H1 (cell line): Measurements from ENCODE around the gene IRX4. TPM values are rescaled to one million over a fixed set of nuclear protein-coding genes. Genes with fewer than 3 reads are reported as not detected.
A peak's percentile ranks its signal among the peaks of the same experiment; 100 is the strongest.

Experiments used
- CTCF ChIA-PET: fragments of 300-600 bp; sonication (Branson Sonifier 250); formaldehyde crosslinking; loops from one replicate; lab custom pipeline; 2021; ENCODE audit not compliant: partially characterized antibody; lab: Charles Lee
- POLR2A ChIA-PET: fragments of 300-600 bp; sonication (Branson Sonifier 250); formaldehyde crosslinking; loops from one replicate; lab custom pipeline; 2021; ENCODE audit warnings: inconsistent platforms; ENCODE audit not compliant: partially characterized antibody; lab: Charles Lee
- DNase-seq, 2 experiments: peaks; one replicate each; pipeline versions ENCODE4 v3.0.0 to v3.0.0-alpha.2; 2010 to 2022; ENCODE audit warnings: low spot score in 2 of 2, low read depth in 1 of 2, mixed read lengths in 1 of 2
- FAIRE-seq: peaks from 2 replicates; lab custom pipeline; 2011; peaks lifted over from hg19 to GRCh38; lab: Jason Lieb, UNC
- H2AFZ ChIP-seq: 2 replicates; pipeline ENCODE4 v1.8.1; 2012; ENCODE audit warnings: low read length, inconsistent platforms
- H2AK5ac ChIP-seq: 2 replicates; pipeline ENCODE4 v1.6.1; 2013; ENCODE audit warnings: low read depth, low read length
- H2BK120ac ChIP-seq: replicated peaks from 2 replicates; pipeline ENCODE3; 2013; ENCODE audit warnings: low read depth, low read length, inconsistent platforms
- H2BK12ac ChIP-seq: 2 replicates; pipeline ENCODE4 v1.6.1; 2013; ENCODE audit warnings: low read depth, low read length
- H2BK15ac ChIP-seq: 2 replicates; pipeline ENCODE4 v1.6.1; 2013; ENCODE audit warnings: low read length
- H2BK20ac ChIP-seq: 2 replicates; pipeline ENCODE4 v1.6.1; 2013; ENCODE audit warnings: low read length
- H2BK5ac ChIP-seq: 2 replicates; pipeline ENCODE4 v1.6.1; 2013; ENCODE audit warnings: low read depth, low read length
- H3K14ac ChIP-seq: 2 replicates; pipeline ENCODE4 v1.6.1; 2013; ENCODE audit warnings: inconsistent platforms; ENCODE audit not compliant: insufficient read length
- H3K18ac ChIP-seq: 2 replicates; pipeline ENCODE4 v1.6.1; 2013; ENCODE audit warnings: low read length; ENCODE audit errors: extremely low read depth
- H3K23ac ChIP-seq: 2 replicates; pipeline ENCODE4 v1.6.1; 2013; ENCODE audit warnings: inconsistent platforms; ENCODE audit not compliant: insufficient read length
- H3K23me2 ChIP-seq: 2 replicates; pipeline ENCODE4 v1.6.1; 2013; ENCODE audit warnings: low read depth, low read length
- H3K27ac ChIP-seq: 2 replicates; pipeline ENCODE4 v1.6.1; 2011; ENCODE audit warnings: low read depth, low read length, inconsistent platforms
- H3K27me3 ChIP-seq, 4 experiments: replicated peaks in 1 of 4; 1 replicate in 1 of 4; 2 replicates in 3 of 4; pipeline versions ENCODE4 v1.6.1 to v1.8.1; 2011 to 2013; ENCODE audit warnings: low read length in 3 of 4, mild to moderate bottlenecking in 3 of 4, inconsistent platforms in 2 of 4, mixed read lengths in 2 of 4, moderate library complexity in 1 of 4; ENCODE audit not compliant: control insufficient read depth in 3 of 4, insufficient read depth in 3 of 4; ENCODE audit errors: extremely low read depth in 1 of 4
- H3K36me3 ChIP-seq, 4 experiments: 2 replicates each; pipeline versions ENCODE4 v1.6.1 to v1.8.1; 2011 to 2013; ENCODE audit warnings: mild to moderate bottlenecking in 4 of 4, low read length in 3 of 4, moderate library complexity in 2 of 4, control low read depth in 1 of 4, inconsistent platforms in 1 of 4; ENCODE audit not compliant: insufficient read depth in 4 of 4, control insufficient read depth in 2 of 4
- H3K4ac ChIP-seq: replicated peaks from 2 replicates; pipeline ENCODE3; 2013; ENCODE audit warnings: low read length, low read depth, mixed read lengths, inconsistent platforms; ENCODE audit not compliant: insufficient read length
- H3K4me1 ChIP-seq, 4 experiments: replicated peaks in 1 of 4; 1 replicate in 1 of 4; 2 replicates in 3 of 4; pipeline versions ENCODE4 v1.6.1 to v1.8.1; 2011 to 2013; ENCODE audit warnings: low read length in 3 of 4, inconsistent platforms in 2 of 4, mixed read lengths in 1 of 4; ENCODE audit not compliant: insufficient read depth in 4 of 4, control insufficient read depth in 3 of 4
- H3K4me2 ChIP-seq, 2 experiments: 2 replicates each; pipeline versions ENCODE4 v1.6.1 to v1.8.1; 2011 to 2013; ENCODE audit warnings: low read depth in 2 of 2, low read length in 2 of 2, control low read depth in 1 of 2, inconsistent platforms in 1 of 2, mild to moderate bottlenecking in 1 of 2; ENCODE audit not compliant: insufficient read depth in 1 of 2
- H3K4me3 ChIP-seq, 4 experiments: fragments of 200-600, 300-600 bp in 1 of 4; sonication (generic), shearing (Covaris generic), sonication (Bioruptor Twin) in 1 of 4; 2 replicates each; pipeline versions ENCODE4 v1.5.1 to v1.8.1; 2011 to 2016; ENCODE audit warnings: low read length in 4 of 4, low read depth in 3 of 4, control low read depth in 2 of 4, inconsistent platforms in 2 of 4, mild to moderate bottlenecking in 2 of 4, mixed read lengths in 1 of 4, moderate library complexity in 1 of 4; ENCODE audit not compliant: insufficient read depth in 2 of 4; ENCODE audit errors: extremely low read depth in 1 of 4
- H3K56ac ChIP-seq: replicated peaks from 2 replicates; pipeline ENCODE3; 2013; ENCODE audit warnings: low read depth, mild to moderate bottlenecking, mixed read lengths, low read length, inconsistent platforms; ENCODE audit not compliant: insufficient read length
- H3K79me1 ChIP-seq: 2 replicates; pipeline ENCODE4 v1.6.1; 2013; ENCODE audit warnings: low read depth, low read length, control low read depth
- H3K79me2 ChIP-seq, 2 experiments: 2 replicates each; pipeline versions ENCODE4 v1.6.1 to v1.8.1; 2012 to 2013; ENCODE audit warnings: low read length in 2 of 2, mild to moderate bottlenecking in 2 of 2, inconsistent platforms in 1 of 2; ENCODE audit not compliant: insufficient read depth in 2 of 2, control insufficient read depth in 1 of 2
- H3K9ac ChIP-seq, 4 experiments: replicated peaks in 1 of 4; 1 replicate in 1 of 4; 2 replicates in 3 of 4; pipeline versions ENCODE4 v1.6.1 to v1.8.1; 2011 to 2013; ENCODE audit warnings: low read depth in 3 of 4, low read length in 3 of 4, control low read depth in 2 of 4, mild to moderate bottlenecking in 2 of 4, moderate library complexity in 2 of 4, inconsistent platforms in 1 of 4; ENCODE audit errors: extremely low read depth in 1 of 4
- H3K9me3 ChIP-seq, 2 experiments: 2 replicates each; pipeline versions ENCODE4 v1.6.1 to v1.8.1; 2012 to 2013; ENCODE audit warnings: mild to moderate bottlenecking in 2 of 2, moderate library complexity in 2 of 2, control low read depth in 1 of 2, inconsistent platforms in 1 of 2, low read depth in 1 of 2, low read length in 1 of 2, mixed read lengths in 1 of 2; ENCODE audit not compliant: insufficient read depth in 2 of 2
- H4K20me1 ChIP-seq, 2 experiments: replicated peaks in 1 of 2; 2 replicates each; pipeline versions ENCODE3 to v1.8.1; 2011 to 2013; ENCODE audit warnings: inconsistent platforms in 2 of 2, low read length in 2 of 2, mild to moderate bottlenecking in 1 of 2; ENCODE audit not compliant: insufficient read depth in 2 of 2, control insufficient read depth in 1 of 2
- H4K5ac ChIP-seq: 2 replicates; pipeline ENCODE4 v1.6.1; 2013; ENCODE audit warnings: low read length, low read depth, mixed read lengths, inconsistent platforms; ENCODE audit not compliant: insufficient read length
- H4K8ac ChIP-seq: 2 replicates; pipeline ENCODE4 v1.8.0; 2013; ENCODE audit warnings: mild to moderate bottlenecking, moderate library complexity, low read length, inconsistent platforms; ENCODE audit not compliant: insufficient read depth; ENCODE audit errors: extremely low read depth
- H4K91ac ChIP-seq: replicated peaks from 2 replicates; pipeline ENCODE3; 2013; ENCODE audit warnings: low read length, mixed read lengths, inconsistent platforms; ENCODE audit not compliant: insufficient read length
- FOSL1 ChIP-seq: IDR thresholded peaks from 2 replicates; pipeline ENCODE4 v1.6.1; 2011; ENCODE audit warnings: mild to moderate bottlenecking, low read depth, low read length, moderate library complexity; ENCODE audit not compliant: insufficient read depth
- NRF1 ChIP-seq: IDR thresholded peaks from 2 replicates; pipeline ENCODE4 v1.6.1; 2011; ENCODE audit warnings: mild to moderate bottlenecking, low read depth, low read length, improper control_type of control experiment
- SIX5 ChIP-seq: IDR thresholded peaks from 2 replicates; pipeline ENCODE4 v1.6.1; 2011; ENCODE audit warnings: mild to moderate bottlenecking, low read depth, low read length
- SP1 ChIP-seq: IDR thresholded peaks from 2 replicates; pipeline ENCODE4 v1.6.1; 2011; ENCODE audit warnings: low read depth, low read length
- SP4 ChIP-seq: IDR thresholded peaks from 2 replicates; pipeline ENCODE4 v1.6.1; 2012; ENCODE audit warnings: low read length, inconsistent platforms
- SRF ChIP-seq: IDR thresholded peaks from 2 replicates; pipeline ENCODE4 v1.6.1; 2011; ENCODE audit warnings: mild to moderate bottlenecking, low read depth, low read length, moderate library complexity
- TAF7 ChIP-seq: optimal IDR thresholded peaks from 2 replicates; pipeline ENCODE3; 2011; ENCODE audit warnings: low read depth, mild to moderate bottlenecking, inconsistent platforms, low read length, moderate library complexity, borderline replicate concordance
- WGBS, 2 experiments: shearing (Covaris generic) in 1 of 2; methylation state at CpG; one replicate each; pipeline versions ENCODE4 v1.1.6 to v1.1.7; 2013 to 2015; ENCODE audit warnings: low lambda C conversion rate in 2 of 2, mixed read lengths in 2 of 2, inconsistent platforms in 1 of 2, low coverage in 1 of 2, missing lambda C conversion rate in 1 of 2; ENCODE audit not compliant: insufficient replicate concordance in 2 of 2, insufficient coverage in 1 of 2, insufficient read length in 1 of 2; ENCODE audit errors: extremely low coverage in 1 of 2, missing lambda C conversion rate in 1 of 2; 5-methylcytosine and 5-hydroxymethylcytosine counted together
- polyA plus RNA-seq, 7 experiments: library from polyadenylated mRNA; depleted of rRNA in 3 of 7; stranded (reverse) in 5 of 7; unstranded in 2 of 7; fragments of >200 nt in 5 of 7; fragments of 200-250 nt in 2 of 7; gene quantifications; 1 replicate in 5 of 7; 2 replicates in 1 of 7; 4 replicates in 1 of 7; pipeline versions ENCODE4 v1.2.1 to v1.2.3, GENCODE V29; 2011 to 2013; ENCODE audit warnings: missing spikeins in 2 of 7, mixed read lengths in 2 of 7
- total RNA-seq: library from RNA; stranded (reverse); fragmentation: NEBNext Ultra II Directional; extraction: Animal tissue kit (Norgen Biotek cat#: 25700); gene quantifications from 2 replicates; pipeline ENCODE4 v1.2.1, GENCODE V29; 2021

Gene IRX4
- total and polyA plus RNA-seq, 2 of the 8 experiments (the other 6 are each of a cell fraction or from before 2014, with no cell fraction given) = 0.45 to 1.2 TPM

DNA sequence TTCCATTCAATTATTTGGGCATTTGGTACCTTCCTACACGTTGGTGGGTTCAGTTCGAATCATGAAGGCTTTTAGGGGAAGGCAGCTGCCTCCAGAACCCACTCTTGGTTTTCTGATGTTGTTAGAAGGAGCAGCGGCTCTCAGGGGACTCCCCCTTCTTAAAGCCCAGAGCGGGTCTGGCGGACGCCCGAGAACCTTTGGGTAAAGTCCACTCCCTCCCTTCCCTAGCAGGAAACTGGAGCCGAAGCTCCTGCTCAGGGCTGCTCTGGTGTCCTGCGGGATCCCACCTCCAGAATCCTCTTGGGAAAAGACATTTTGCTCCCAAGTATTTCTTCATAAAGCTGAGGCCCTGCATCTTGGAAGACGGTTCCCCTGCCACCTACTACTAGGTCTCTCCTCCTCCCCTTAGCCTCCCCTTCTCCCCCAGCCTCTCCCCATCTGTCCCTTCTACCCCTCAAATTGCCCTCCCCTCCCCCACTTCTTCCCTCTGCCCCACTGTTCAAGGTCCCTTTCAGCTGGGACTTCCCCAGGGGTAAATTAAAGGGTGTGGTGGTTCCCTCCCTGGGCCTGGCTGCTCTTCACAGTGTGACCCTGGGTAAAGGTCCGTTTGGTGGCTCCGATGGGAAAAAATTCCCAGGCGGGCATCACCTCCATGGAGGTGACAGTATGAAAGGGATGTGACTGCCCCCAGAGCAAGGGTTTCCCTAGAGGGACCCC is 9.3 kb downstream of the IRX4 start:
- Histone ChIP-seq H2AK5ac (no peak overlapping the region), H3K9me3 (peaks cover 4 to 6% of the 10 kb centered on the region in 2 experiments; a peak in 1 of 4 replicates), H3K4me3 (no peak overlapping the region), H3K23me2 (peaks cover 15% of the 10 kb centered on the region), H3K14ac (no peak overlapping the region), H3K9ac (no peak overlapping the region), H2BK15ac (no peak overlapping the region), H3K23ac (no peak overlapping the region), H3K27me3 (peaks cover 39 to 69% (median 61%) of the 10 kb centered on the region in 4 experiments), H3K56ac (no peak overlapping the region), H4K8ac (no peak overlapping the region), H3K36me3 (peaks cover 0 to 9% (median 0%) of the 10 kb centered on the region in 4 experiments; a peak in 1 of 8 replicates), H4K5ac (no peak overlapping the region), H2BK20ac (no peak overlapping the region), H3K4ac (no peak overlapping the region), H2AFZ (no peak overlapping the region), H4K91ac (no peak overlapping the region), H3K18ac (peak overlapping the region; percentile 7; the same call in 1 of the 2 replicates), H2BK12ac (no peak overlapping the region), H3K4me1 (peaks cover under 1 to 25% (median 7%) of the 10 kb centered on the region in 4 experiments; a peak in 6 of 7 replicates), H3K27ac (no peak overlapping the region), H3K79me1 (peaks cover 4% of the 10 kb centered on the region; the same call in 1 of the 2 replicates), H4K20me1 (peaks cover 0 to 17% of the 10 kb centered on the region in 2 experiments), H3K79me2 (no peaks in the 10 kb centered on the region), H3K4me2 (no peak overlapping the region; a peak in 1 of 4 replicates), H2BK120ac (no peak overlapping the region), H2BK5ac (no peak overlapping the region)
- DNase-seq (no peak), FAIRE-seq (no peak)
- 63% methylated on average over 11 of the region's 13 CpGs; no CpG with 5 or more reads in 1 of the 2 experiments for WGBS, 2 experiments
- ChIA-PET CTCF (interaction anchor here (1.1 to 1.2 kb wide), 3 partner anchors 19 to 170 kb away, joined by 3 read pairs; no protein-coding TSS in a partner anchor), POLR2A (interaction anchor here (0.9 to 1.4 kb wide), 3 partner anchors 10 to 359 kb away, joined by 3 read pairs; partner anchors contain the start of gene IRX4)
- TF ChIP-seq SRF = no peak
- no peak for TF ChIP-seq FOSL1
- no peak for TF ChIP-seq SP1
- no peak for TF ChIP-seq SIX5
- no peak for TF ChIP-seq SP4
- no peak for TF ChIP-seq TAF7
- no peak for TF ChIP-seq NRF1
- TF ChIP-seq, all 59 proteins: peak for 0
